ENCODE data around the gene FRAS1. TPM values are rescaled to one million over a fixed set of nuclear protein-coding genes. Genes with fewer than 3 reads are reported as not detected.
A peak's percentile ranks its signal among the peaks of the same experiment; 100 is the strongest.

FRAS1 gene
- polyA plus RNA-seq, 1 donor from 2014 or later: 2.8 TPM

GRCh38 chr4:78592088-78592783 lies 535.1 kb downstream of the FRAS1 start:
- Histone ChIP-seq H3K4me2 (ENCODE audit: low read length) (no peak overlapping the region), H4K20me1 (ENCODE audit: insufficient read depth) (no peaks in the 10 kb centered on the region), H3K4me3 (ENCODE audit: low read length) (no peak overlapping the region), H3K27ac (ENCODE audit: low read length) (no peak overlapping the region), H3K79me2 (replicated peaks; ENCODE audit: insufficient read depth, low read length) (no peaks in the 10 kb centered on the region), H3K9ac (ENCODE audit: low read length) (no peak overlapping the region), H3K9me2 (ENCODE audit: insufficient read depth, low read length) (no peaks in the 10 kb centered on the region), H2AFZ (ENCODE audit: low read depth, low read length) (no peak overlapping the region), H3F3A (ENCODE audit: insufficient read depth, low read length, poor library complexity, severe bottlenecking) (peaks cover 2% of the 10 kb centered on the region), H3K9me3 (ENCODE audit: low read length) (no peaks in the 10 kb centered on the region), H3K36me3 (ENCODE audit: insufficient read depth, low read length) (no peaks in the 10 kb centered on the region), H3K27me3 (ENCODE audit: insufficient read depth, low read depth, low read length) (no peaks in the 10 kb centered on the region)
- no peak for TF ChIP-seq SMC3 (conservative IDR thresholded peaks at IDR 0.05; ENCODE audit: poor library complexity)
- TF ChIP-seq EP300 (conservative IDR thresholded peaks at IDR 0.05; ENCODE audit: poor library complexity, severe bottlenecking): no peak
- TF ChIP-seq EZH2 (IDR thresholded peaks at IDR 0.05; ENCODE audit: borderline replicate concordance, insufficient read depth, low read length, poor library complexity, severe bottlenecking): no peak
- TF ChIP-seq RAD21 (conservative IDR thresholded peaks at IDR 0.05): no peak
- TF ChIP-seq POLR2AphosphoS5 (IDR thresholded peaks at IDR 0.05): no peak
- no peak for TF ChIP-seq TAF1 (IDR thresholded peaks at IDR 0.05; ENCODE audit: low read depth)
- TF ChIP-seq CTCF (IDR thresholded peaks at IDR 0.05; ENCODE audit: poor library complexity, severe bottlenecking): peak; percentile 44
- no peak for TF ChIP-seq REST (IDR thresholded peaks at IDR 0.05; ENCODE audit: borderline replicate concordance)
- no peak for TF ChIP-seq MXI1 (conservative IDR thresholded peaks at IDR 0.05; ENCODE audit: poor library complexity, severe bottlenecking)

Small RNA genes within 50 kb of the gene (small RNA-seq; reads per million reads assigned to genes)
- 0 to 0.03 (median 0) reads per million in 3 experiments for gene AC114801.3

Other genes starting within 250 kb of the FRAS1 start
- gene CNOT6L, start 238.0 kb upstream of the FRAS1 start, polyA plus RNA-seq: 14.4 and 15.5 TPM in 2 replicates
- gene MRPL1, start 194.5 kb upstream of the FRAS1 start, polyA plus RNA-seq: 40.2 and 41.9 TPM in 2 replicates

All from neural cell (in vitro differentiated cells).